Lower leg skin (tissue), 4 donors: Measurements from ENCODE around the gene PIKFYVE. TPM values are rescaled to one million over a fixed set of nuclear protein-coding genes. Genes with fewer than 3 reads are reported as not detected.

Source experiments
- DNase-seq, 2 donors: peaks; one replicate each; pipeline ENCODE4 v3.0.0-alpha.2; 2019; ENCODE audit warnings: low spot score in 2 of 2
- H3K4me3 ChIP-seq: fragments of 200-600 bp; sonication (generic); 2 replicates; pipeline ENCODE4 v1.5.1; 2017; ENCODE audit warnings: mild to moderate bottlenecking, low read depth; ENCODE audit not compliant: poor library complexity, severe bottlenecking
- POLR2A ChIP-seq, 2 donors: fragments of 450-650 bp; IDR thresholded peaks; one replicate each; pipeline ENCODE4 v1.6.1; 2016 to 2017; ENCODE audit warnings: antibody characterized with exemption in 2 of 2, mild to moderate bottlenecking in 1 of 2, moderate library complexity in 1 of 2
- WGBS, 2 donors: methylation state at CpG; one replicate each; pipeline ENCODE4 v1.1.5; 2018; 5-methylcytosine and 5-hydroxymethylcytosine counted together
- intact Hi-C: fragments of 100-400 bp; cut with DNase I; formaldehyde crosslinking; loops from one replicate; pipeline ENCODE4 v1.15.0; 2023; ENCODE audit warnings: low total_unique reads
- total RNA-seq, 4 donors: library from RNA; depleted of rRNA; stranded (reverse); fragments of >200 nt; gene quantifications; one replicate each; pipeline ENCODE4 v1.1.0, GENCODE V29; 2016
- TF ChIP-seq, protein P1 (sequence below), 3 donors: fragments of 450-650 bp; IDR thresholded peaks; one replicate each; pipeline ENCODE4 v1.5.1; 2016; ENCODE audit warnings: antibody characterized with exemption in 3 of 3, mild to moderate bottlenecking in 3 of 3, moderate library complexity in 2 of 3

Gene PIKFYVE
- total RNA-seq, 4 donors from 2014 or later: 17.3 to 27.8 (median 18.5) TPM

DNA sequence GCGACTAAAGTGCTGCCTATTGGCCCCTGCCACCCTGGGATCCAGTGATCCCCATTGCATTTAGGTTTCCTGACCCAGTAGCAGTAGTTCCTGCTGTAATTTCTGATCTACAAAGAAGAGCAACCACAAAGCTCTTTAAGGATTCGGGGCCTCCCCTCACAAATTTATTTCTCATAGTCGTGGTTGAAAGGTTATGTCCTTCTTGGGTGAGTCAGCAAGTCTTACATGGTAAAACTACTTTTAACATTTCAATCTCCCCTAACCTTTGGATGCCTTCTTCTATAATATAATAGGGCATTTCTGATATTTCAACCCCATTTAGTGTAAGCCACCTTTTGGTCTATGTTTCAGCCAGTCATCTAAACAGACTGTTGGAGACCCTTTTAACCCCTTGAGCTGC, 14.9 kb downstream of the PIKFYVE start:
- WGBS, 2 donors: 76 to 90% methylated on average over 3 of the region's 3 CpGs
- intact Hi-C loops: no loop called here
- no peak overlapping the region for H3K4me3 ChIP-seq
- TF ChIP-seq POLR2A (IDR thresholded peaks at IDR 0.05): no peak
- TF ChIP-seq, protein P1, sequence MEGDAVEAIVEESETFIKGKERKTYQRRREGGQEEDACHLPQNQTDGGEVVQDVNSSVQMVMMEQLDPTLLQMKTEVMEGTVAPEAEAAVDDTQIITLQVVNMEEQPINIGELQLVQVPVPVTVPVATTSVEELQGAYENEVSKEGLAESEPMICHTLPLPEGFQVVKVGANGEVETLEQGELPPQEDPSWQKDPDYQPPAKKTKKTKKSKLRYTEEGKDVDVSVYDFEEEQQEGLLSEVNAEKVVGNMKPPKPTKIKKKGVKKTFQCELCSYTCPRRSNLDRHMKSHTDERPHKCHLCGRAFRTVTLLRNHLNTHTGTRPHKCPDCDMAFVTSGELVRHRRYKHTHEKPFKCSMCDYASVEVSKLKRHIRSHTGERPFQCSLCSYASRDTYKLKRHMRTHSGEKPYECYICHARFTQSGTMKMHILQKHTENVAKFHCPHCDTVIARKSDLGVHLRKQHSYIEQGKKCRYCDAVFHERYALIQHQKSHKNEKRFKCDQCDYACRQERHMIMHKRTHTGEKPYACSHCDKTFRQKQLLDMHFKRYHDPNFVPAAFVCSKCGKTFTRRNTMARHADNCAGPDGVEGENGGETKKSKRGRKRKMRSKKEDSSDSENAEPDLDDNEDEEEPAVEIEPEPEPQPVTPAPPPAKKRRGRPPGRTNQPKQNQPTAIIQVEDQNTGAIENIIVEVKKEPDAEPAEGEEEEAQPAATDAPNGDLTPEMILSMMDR (IDR thresholded peaks at IDR 0.05): no peak
- no peak for DNase-seq

DNA sequence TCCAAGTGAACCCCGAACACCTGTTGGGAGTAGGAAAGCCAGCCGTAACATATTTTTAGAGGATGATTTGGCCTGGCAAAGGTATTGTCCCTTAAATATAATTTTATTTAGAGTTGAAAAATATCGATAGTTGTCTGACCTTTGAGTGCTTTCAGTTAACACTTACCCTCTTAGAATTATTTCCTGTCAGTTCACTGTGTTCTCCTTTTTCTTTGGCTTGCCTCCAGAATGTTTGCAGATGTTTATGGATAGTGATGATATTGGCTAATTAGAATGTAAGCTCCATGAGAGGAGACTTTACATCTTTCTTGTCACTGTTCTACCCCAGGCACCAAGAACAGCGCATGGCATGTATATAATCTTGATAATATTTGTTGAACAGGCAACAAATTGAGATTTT, 19.8 kb downstream of the PIKFYVE start:
- intact Hi-C loops: no loop called here
- no peak overlapping the region for H3K4me3 ChIP-seq
- WGBS, 2 donors: 79 to 81% methylated on average over 4 of the region's 4 CpGs

DNA sequence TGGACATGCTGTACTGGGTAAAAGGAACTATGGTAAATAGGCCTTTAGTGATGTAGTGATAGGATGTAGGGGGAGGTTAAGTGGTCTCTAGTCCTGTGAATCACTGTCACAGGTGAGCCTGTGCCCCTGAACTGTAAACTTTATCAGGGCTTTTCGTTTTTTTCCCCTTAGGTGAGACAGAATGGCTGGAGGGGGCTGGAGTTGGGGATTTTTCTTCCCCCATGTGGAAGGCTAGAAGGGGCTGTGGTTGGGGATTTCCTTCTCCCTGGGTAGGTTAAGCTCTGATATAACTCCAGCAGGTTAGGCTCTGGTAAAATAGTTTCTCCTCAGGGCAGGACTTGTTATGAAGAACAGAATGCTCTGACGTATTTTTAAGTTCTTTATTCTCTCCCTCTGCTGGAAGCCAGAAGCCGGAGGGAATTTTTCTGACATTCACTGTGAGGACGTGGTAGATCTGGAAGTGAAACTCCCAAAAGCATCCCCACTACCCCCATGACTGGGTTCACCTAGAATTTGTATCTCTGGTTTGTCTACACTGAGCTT, 28.5 kb downstream of the PIKFYVE start:
- TF ChIP-seq, protein P1 (IDR thresholded peaks at IDR 0.05): no peak
- TF ChIP-seq POLR2A (IDR thresholded peaks at IDR 0.05): no peak
- DNase-seq: no peak
- WGBS, 2 donors: 70 to 77% methylated on average over 4 of the region's 4 CpGs
- intact Hi-C loops: no loop called here
- no peak overlapping the region for H3K4me3 ChIP-seq

More for the DNA sequence above, 19.8 kb downstream of the PIKFYVE start:
- no peak for DNase-seq
- TF ChIP-seq, protein P1 (IDR thresholded peaks at IDR 0.05): no peak
- TF ChIP-seq POLR2A (IDR thresholded peaks at IDR 0.05): no peak

DNA sequence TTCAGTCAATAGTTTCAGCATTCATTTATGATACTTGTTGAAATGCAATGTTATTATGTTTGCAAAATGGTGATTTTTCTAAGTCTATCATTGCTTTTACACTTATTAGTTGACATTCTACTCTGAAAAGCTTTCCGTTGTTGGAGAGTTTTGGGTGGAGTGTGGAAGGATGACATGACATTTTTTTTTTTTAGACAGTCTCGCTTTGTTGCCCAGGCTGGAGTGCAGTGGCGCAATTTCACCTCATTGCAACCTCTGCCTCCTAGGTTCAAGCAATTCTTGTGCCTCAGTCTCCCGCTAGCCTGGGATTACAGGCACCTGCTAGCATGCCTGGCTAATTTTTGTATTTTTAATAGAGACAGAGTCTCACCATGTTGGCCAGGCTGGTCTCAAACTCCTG, 29.8 kb downstream of the PIKFYVE start:
- no peak for DNase-seq
- H3K4me3 ChIP-seq: no peak overlapping the region
- intact Hi-C loops: no loop called here
- TF ChIP-seq, protein P1 (IDR thresholded peaks at IDR 0.05): no peak
- no peak for TF ChIP-seq POLR2A (IDR thresholded peaks at IDR 0.05)
- 95 to 98% methylated on average over 4 of the region's 4 CpGs for WGBS, 2 donors

DNA sequence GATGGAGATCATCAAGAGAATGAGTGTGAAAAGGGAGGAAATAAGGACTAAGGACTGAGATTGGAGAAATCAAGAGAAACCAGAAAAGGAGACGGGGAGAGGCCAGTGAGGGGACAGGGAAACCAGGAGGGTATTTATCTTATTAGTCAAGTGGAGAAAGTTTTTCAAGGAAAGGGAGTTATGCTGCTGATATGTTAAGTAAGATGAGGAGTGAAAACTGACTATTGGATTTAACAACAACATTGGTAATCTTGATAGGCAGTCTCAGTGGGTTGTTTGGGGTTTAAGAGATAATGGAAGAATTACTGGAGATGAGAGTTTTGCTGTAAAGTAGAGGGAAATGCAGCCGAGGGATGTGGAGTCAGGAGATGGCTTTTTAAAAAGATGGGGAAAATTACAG, 30.6 kb downstream of the PIKFYVE start:
- no peak for TF ChIP-seq POLR2A (IDR thresholded peaks at IDR 0.05)
- TF ChIP-seq, protein P1 (IDR thresholded peaks at IDR 0.05): no peak
- WGBS, 2 donors: 96 to 99% methylated on average over 2 of the region's 2 CpGs
- DNase-seq: no peak
- H3K4me3 ChIP-seq: no peak overlapping the region
- intact Hi-C loops: no loop called here

DNA sequence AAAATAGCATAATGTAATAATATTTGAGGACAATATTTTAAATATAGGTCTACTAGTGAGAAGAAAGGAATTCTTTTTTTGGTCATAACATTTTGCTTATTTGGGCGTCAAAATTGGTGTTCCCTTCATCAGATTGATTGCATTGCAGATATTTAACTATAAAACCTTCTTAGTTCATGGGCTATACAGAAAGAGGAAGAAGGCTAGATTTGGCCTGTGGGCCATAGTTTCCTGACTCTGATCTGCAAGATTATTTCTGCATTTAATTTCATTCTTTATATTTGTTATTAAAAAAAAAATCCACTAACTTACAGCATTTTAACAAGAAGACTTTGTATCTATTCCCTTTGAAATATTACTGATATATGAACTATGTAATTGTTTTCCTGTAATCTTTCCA, 31.9 kb downstream of the PIKFYVE start:
- H3K4me3 ChIP-seq: no peak overlapping the region
- 83 to 89% methylated on average over 1 of the region's 1 CpG for WGBS, 2 donors
- TF ChIP-seq POLR2A (IDR thresholded peaks at IDR 0.05): no peak
- TF ChIP-seq, protein P1 (IDR thresholded peaks at IDR 0.05): no peak
- intact Hi-C loops: no loop called here
- no peak for DNase-seq
